ENCODE results near the gene EGR2. TPM values are rescaled to one million over a fixed set of nuclear protein-coding genes. Genes with fewer than 3 reads are reported as not detected.

Gene EGR2
- total RNA-seq, 1 experiment from 2014 or later, result 2.3 TPM

GRCh38 chr10:62847433-62847832 lies 31.3 kb upstream of the EGR2 start:
- TF ChIP-seq, protein P1, sequence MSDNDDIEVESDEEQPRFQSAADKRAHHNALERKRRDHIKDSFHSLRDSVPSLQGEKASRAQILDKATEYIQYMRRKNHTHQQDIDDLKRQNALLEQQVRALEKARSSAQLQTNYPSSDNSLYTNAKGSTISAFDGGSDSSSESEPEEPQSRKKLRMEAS (IDR thresholded peaks at IDR 0.05), result no peak
- TF ChIP-seq ZNF274 (IDR thresholded peaks at IDR 0.05; ENCODE audit: low read depth, low read length), result no peak
- RAD21 ChIA-PET (ENCODE audit: low non-redundant PET in 1 of 2, low total read pairs in 2 of 2, uncharacterized antibody in 2 of 2, unreplicated experiment in 2 of 2), result no interaction called here
- CTCF ChIA-PET, result no interaction called here

DNA sequence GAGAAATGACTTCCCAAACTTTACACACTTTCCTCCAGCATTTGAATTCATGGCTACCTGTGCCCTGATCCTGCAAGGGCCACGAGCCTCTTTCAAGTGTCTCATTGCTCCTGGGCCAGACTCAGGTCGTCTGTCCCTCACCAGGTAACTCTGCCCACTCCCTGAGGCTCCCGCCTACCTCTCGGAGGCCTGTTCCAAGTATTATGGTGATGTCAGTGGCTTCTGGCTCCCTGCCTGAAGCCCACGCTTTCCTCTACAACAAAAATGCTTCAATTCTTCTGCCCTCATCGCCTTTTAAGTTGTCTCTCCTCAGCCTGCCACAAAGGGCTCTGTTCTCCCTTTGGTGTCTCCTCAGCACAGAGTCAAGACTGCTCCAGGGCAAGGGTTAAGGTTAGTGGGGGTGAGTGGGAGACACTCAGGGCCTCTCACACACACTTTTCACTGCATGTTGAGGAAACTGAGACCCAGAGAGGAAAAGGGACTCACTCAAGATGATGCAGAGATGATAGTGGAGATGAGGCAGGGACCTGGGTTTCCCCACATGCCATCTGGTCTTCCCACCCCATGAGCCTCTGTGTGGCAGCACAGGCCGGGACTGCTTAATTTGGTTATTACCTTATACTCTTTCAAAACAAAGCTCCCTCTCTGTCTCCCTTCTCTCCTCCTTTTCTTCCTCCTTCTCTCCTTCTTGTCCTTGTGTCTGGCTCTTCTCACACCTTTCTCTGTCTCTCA lies 28.3 kb upstream of the EGR2 start:
- H3K9me3 ChIP-seq (ENCODE audit: control insufficient read depth in 1 of 2, insufficient read depth in 1 of 2, low read depth in 1 of 2, low read length in 2 of 2), result no peaks in the 10 kb centered on the region; a peak in 2 of 4 replicates
- H4K20me1 ChIP-seq (ENCODE audit: insufficient read depth), result no peaks in the 10 kb centered on the region
- no peaks in the 10 kb centered on the region for H3K36me3 ChIP-seq (ENCODE audit: control insufficient read depth in 1 of 2, insufficient read depth in 2 of 2, low read length in 2 of 2)
- CTCF ChIA-PET, result no interaction called here
- no peak overlapping the region for H3K9ac ChIP-seq (ENCODE audit: low read length)
- POLR2A ChIA-PET, result no interaction called here
- DNase-seq (ENCODE audit: low read depth, low spot score) (no peak), ATAC-seq (no peak)
- H2AFZ ChIP-seq (ENCODE audit: low read depth, low read length, poor library complexity, severe bottlenecking), result no peak overlapping the region
- H3K79me2 ChIP-seq (ENCODE audit: insufficient read depth, low read length), result no peaks in the 10 kb centered on the region
- RAD21 ChIA-PET (ENCODE audit: low non-redundant PET in 1 of 2, low total read pairs in 2 of 2, uncharacterized antibody in 2 of 2, unreplicated experiment in 2 of 2), result no interaction called here
- intact Hi-C loops (cut with micrococcal nuclease), result no loop called here
- H3K9me2 ChIP-seq (ENCODE audit: insufficient read depth), result no peaks in the 10 kb centered on the region
- H3K4me3 ChIP-seq (replicated peaks in 1 of 2; ENCODE audit: low read depth in 1 of 2, low read length in 2 of 2), result no peak overlapping the region
- BruUV-seq (replicated peaks), result no TSS peak
- no peak overlapping the region for H3K4me2 ChIP-seq (ENCODE audit: low read length)
- no peak overlapping the region for H3K27ac ChIP-seq (ENCODE audit: low read depth, low read length)
- no peaks in the 10 kb centered on the region for H3K4me1 ChIP-seq (ENCODE audit: control insufficient read depth in 1 of 2, insufficient read depth in 2 of 2, low read length in 2 of 2)
- H3K27me3 ChIP-seq (ENCODE audit: insufficient read depth, low read length), result no peaks in the 10 kb centered on the region
- TF ChIP-seq, protein P2, sequence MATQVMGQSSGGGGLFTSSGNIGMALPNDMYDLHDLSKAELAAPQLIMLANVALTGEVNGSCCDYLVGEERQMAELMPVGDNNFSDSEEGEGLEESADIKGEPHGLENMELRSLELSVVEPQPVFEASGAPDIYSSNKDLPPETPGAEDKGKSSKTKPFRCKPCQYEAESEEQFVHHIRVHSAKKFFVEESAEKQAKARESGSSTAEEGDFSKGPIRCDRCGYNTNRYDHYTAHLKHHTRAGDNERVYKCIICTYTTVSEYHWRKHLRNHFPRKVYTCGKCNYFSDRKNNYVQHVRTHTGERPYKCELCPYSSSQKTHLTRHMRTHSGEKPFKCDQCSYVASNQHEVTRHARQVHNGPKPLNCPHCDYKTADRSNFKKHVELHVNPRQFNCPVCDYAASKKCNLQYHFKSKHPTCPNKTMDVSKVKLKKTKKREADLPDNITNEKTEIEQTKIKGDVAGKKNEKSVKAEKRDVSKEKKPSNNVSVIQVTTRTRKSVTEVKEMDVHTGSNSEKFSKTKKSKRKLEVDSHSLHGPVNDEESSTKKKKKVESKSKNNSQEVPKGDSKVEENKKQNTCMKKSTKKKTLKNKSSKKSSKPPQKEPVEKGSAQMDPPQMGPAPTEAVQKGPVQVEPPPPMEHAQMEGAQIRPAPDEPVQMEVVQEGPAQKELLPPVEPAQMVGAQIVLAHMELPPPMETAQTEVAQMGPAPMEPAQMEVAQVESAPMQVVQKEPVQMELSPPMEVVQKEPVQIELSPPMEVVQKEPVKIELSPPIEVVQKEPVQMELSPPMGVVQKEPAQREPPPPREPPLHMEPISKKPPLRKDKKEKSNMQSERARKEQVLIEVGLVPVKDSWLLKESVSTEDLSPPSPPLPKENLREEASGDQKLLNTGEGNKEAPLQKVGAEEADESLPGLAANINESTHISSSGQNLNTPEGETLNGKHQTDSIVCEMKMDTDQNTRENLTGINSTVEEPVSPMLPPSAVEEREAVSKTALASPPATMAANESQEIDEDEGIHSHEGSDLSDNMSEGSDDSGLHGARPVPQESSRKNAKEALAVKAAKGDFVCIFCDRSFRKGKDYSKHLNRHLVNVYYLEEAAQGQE (IDR thresholded peaks at IDR 0.05; ENCODE audit: low read depth), result no peak
- TF ChIP-seq SIN3A (IDR thresholded peaks at IDR 0.05; ENCODE audit: low read depth) (no peak), JUND (IDR thresholded peaks at IDR 0.05) (no peak), ZFX (IDR thresholded peaks at IDR 0.05) (no peak), CEBPB (IDR thresholded peaks at IDR 0.05; ENCODE audit: low read depth) (no peak), EZH2 (IDR thresholded peaks at IDR 0.05) (no peak), RAD21 (IDR thresholded peaks at IDR 0.05; ENCODE audit: low read depth) (no peak), YY1 (IDR thresholded peaks at IDR 0.05; ENCODE audit: extremely low read depth, insufficient replicate concordance, low read depth, low read length) (no peak), ATF3 (IDR thresholded peaks at IDR 0.05) (no peak), TCF7L2 (IDR thresholded peaks at IDR 0.05; ENCODE audit: borderline replicate concordance, extremely low read depth, insufficient read depth, insufficient read length) (no peak), ZNF274 (IDR thresholded peaks at IDR 0.05; ENCODE audit: low read depth, low read length) (no peak)
- TF ChIP-seq, protein P3, sequence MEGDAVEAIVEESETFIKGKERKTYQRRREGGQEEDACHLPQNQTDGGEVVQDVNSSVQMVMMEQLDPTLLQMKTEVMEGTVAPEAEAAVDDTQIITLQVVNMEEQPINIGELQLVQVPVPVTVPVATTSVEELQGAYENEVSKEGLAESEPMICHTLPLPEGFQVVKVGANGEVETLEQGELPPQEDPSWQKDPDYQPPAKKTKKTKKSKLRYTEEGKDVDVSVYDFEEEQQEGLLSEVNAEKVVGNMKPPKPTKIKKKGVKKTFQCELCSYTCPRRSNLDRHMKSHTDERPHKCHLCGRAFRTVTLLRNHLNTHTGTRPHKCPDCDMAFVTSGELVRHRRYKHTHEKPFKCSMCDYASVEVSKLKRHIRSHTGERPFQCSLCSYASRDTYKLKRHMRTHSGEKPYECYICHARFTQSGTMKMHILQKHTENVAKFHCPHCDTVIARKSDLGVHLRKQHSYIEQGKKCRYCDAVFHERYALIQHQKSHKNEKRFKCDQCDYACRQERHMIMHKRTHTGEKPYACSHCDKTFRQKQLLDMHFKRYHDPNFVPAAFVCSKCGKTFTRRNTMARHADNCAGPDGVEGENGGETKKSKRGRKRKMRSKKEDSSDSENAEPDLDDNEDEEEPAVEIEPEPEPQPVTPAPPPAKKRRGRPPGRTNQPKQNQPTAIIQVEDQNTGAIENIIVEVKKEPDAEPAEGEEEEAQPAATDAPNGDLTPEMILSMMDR (IDR thresholded peaks at IDR 0.05 in 2 of 3, conservative IDR thresholded peaks at IDR 0.05 in 1 of 3; ENCODE audit: borderline replicate concordance in 1 of 3, insufficient read depth in 1 of 3, low read depth in 2 of 3, low read length in 2 of 3), result no peak
- TF ChIP-seq, protein P1 (IDR thresholded peaks at IDR 0.05), result no peak

More at GRCh38 chr10:62847433-62847832, 31.3 kb upstream of the EGR2 start:
- BruUV-seq (replicated peaks), result no TSS peak
- Histone ChIP-seq H3K4me1 (ENCODE audit: control insufficient read depth in 1 of 2, insufficient read depth in 2 of 2, low read length in 2 of 2) (no peaks in the 10 kb centered on the region), H3K36me3 (ENCODE audit: control insufficient read depth in 1 of 2, insufficient read depth in 2 of 2, low read length in 2 of 2) (no peaks in the 10 kb centered on the region), H3K4me3 (replicated peaks in 1 of 2; ENCODE audit: low read depth in 1 of 2, low read length in 2 of 2) (no peak overlapping the region), H2AFZ (ENCODE audit: low read depth, low read length, poor library complexity, severe bottlenecking) (no peak overlapping the region), H3K9ac (ENCODE audit: low read length) (no peak overlapping the region), H3K9me3 (ENCODE audit: control insufficient read depth in 1 of 2, insufficient read depth in 1 of 2, low read depth in 1 of 2, low read length in 2 of 2) (no peaks in the 10 kb centered on the region; a peak in 2 of 4 replicates), H3K79me2 (ENCODE audit: insufficient read depth, low read length) (no peaks in the 10 kb centered on the region), H3K27ac (ENCODE audit: low read depth, low read length) (no peak overlapping the region), H3K27me3 (ENCODE audit: insufficient read depth, low read length) (no peaks in the 10 kb centered on the region), H3K9me2 (ENCODE audit: insufficient read depth) (no peaks in the 10 kb centered on the region), H4K20me1 (ENCODE audit: insufficient read depth) (no peaks in the 10 kb centered on the region), H3K4me2 (ENCODE audit: low read length) (no peak overlapping the region)
- ATAC-seq, result no peak
- intact Hi-C loops (cut with micrococcal nuclease), result no loop called here
- POLR2A ChIA-PET, result no interaction called here
- no peak for DNase-seq (ENCODE audit: low read depth, low spot score)

Data from HCT116 (cell line).